Suprapubic skin (tissue), 4 donors: ENCODE data around the gene CLCNKB. TPM values are rescaled to one million over a fixed set of nuclear protein-coding genes. Genes with fewer than 3 reads are reported as not detected.

Experiments used
- DNase-seq, 2 donors: peaks; one replicate each; pipeline ENCODE4 v3.0.0-alpha.2; 2019; ENCODE audit warnings: low spot score in 2 of 2
- H3K27ac ChIP-seq: fragments of 200-600 bp; sonication (generic); one replicate; pipeline ENCODE4 v1.5.1; 2019
- H3K27me3 ChIP-seq: fragments of 200-600 bp; sonication (generic); one replicate; pipeline ENCODE4 v1.5.1; 2019
- H3K36me3 ChIP-seq: fragments of 200-600 bp; sonication (generic); one replicate; pipeline ENCODE4 v1.5.1; 2019
- H3K4me1 ChIP-seq: fragments of 200-600 bp; sonication (generic); one replicate; pipeline ENCODE4 v1.5.1; 2019
- H3K4me3 ChIP-seq: fragments of 200-600 bp; sonication (generic); one replicate; pipeline ENCODE4 v1.5.1; 2019; ENCODE audit warnings: mild to moderate bottlenecking
- H3K9me3 ChIP-seq: fragments of 200-600 bp; sonication (generic); one replicate; pipeline ENCODE4 v1.5.1; 2019
- CTCF ChIP-seq, 2 donors: fragments of 200-600 bp in 1 of 2; fragments of 450-650 bp in 1 of 2; sonication (generic) in 1 of 2; IDR thresholded peaks; one replicate each; pipeline ENCODE4 v1.5.1; 2016 to 2019; ENCODE audit warnings: antibody characterized with exemption in 2 of 2, mild to moderate bottlenecking in 1 of 2, moderate library complexity in 1 of 2
- EP300 ChIP-seq: sonication (generic); formaldehyde crosslinking; IDR thresholded peaks from one replicate; pipeline ENCODE4 v1.6.1; 2017; ENCODE audit warnings: antibody characterized with exemption
- POLR2A ChIP-seq, 2 donors: fragments of 450-650 bp; IDR thresholded peaks; one replicate each; pipeline ENCODE4 v1.6.1; 2017; ENCODE audit warnings: antibody characterized with exemption in 2 of 2, mild to moderate bottlenecking in 2 of 2, moderate library complexity in 2 of 2
- POLR2AphosphoS5 ChIP-seq, 3 donors: sonication (generic); formaldehyde crosslinking; IDR thresholded peaks; one replicate each; pipeline ENCODE4 v1.6.1; 2017; ENCODE audit warnings: antibody characterized with exemption in 3 of 3
- WGBS: methylation state at CpG from one replicate; pipeline ENCODE4 v1.1.5; 2018; 5-methylcytosine and 5-hydroxymethylcytosine counted together
- total RNA-seq, 4 donors: library from RNA; depleted of rRNA; stranded (reverse); fragments of >200 nt; gene quantifications; one replicate each; pipeline ENCODE4 v1.1.0, GENCODE V29; 2016

The CLCNKB gene
- total RNA-seq, 4 donors from 2014 or later: 0.42 TPM; not detected in 3

- 84% methylated on average over 4 of the region's 5 CpGs for WGBS
- Histone ChIP-seq H3K36me3 (no peaks in the 10 kb centered on the region), H3K27me3 (no peaks in the 10 kb centered on the region), H3K4me3 (no peak overlapping the region), H3K4me1 (peaks cover 47% of the 10 kb centered on the region), H3K9me3 (no peaks in the 10 kb centered on the region), H3K27ac (peak overlapping the region; percentile 62)
- TF ChIP-seq POLR2AphosphoS5 (IDR thresholded peaks at IDR 0.05) (no peak), EP300 (no peak), CTCF (IDR thresholded peaks at IDR 0.05) (no peak), POLR2A (IDR thresholded peaks at IDR 0.05) (no peak)
- no peak for DNase-seq
Observed at GRCh38 chr1:16090076-16090826, 46.7 kb downstream of the CLCNKB start.

DNA sequence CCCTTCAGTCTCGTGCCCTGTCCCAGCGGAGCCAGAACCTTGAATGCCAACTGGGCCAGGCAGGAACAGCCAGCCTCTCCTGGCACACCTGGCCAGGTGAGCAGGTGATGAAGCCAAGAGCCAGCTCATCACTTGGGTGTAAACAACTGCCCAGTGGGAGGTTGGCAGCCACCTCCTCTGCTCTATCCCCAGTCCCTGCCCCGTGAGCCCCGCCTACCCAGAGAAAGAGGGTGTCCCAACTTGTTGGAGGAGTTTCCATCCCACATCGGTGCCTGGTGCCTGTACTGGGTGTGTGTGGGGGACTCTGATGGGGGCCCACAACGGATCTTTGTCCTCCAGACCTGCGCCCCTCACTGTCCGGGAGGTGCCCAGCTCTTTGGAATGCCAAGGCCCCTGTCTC is 47.7 kb downstream of the CLCNKB start:
- WGBS: 46% methylated on average over 8 of the region's 8 CpGs
- Histone ChIP-seq H3K4me3 (no peak overlapping the region), H3K9me3 (no peaks in the 10 kb centered on the region), H3K4me1 (peaks cover 47% of the 10 kb centered on the region), H3K27ac (peak overlapping the region; percentile 72), H3K36me3 (no peaks in the 10 kb centered on the region), H3K27me3 (no peaks in the 10 kb centered on the region)
- no peak for TF ChIP-seq EP300
- TF ChIP-seq CTCF (IDR thresholded peaks at IDR 0.05): no peak
- TF ChIP-seq POLR2AphosphoS5 (IDR thresholded peaks at IDR 0.05): no peak
- no peak for TF ChIP-seq POLR2A (IDR thresholded peaks at IDR 0.05)
- DNase-seq: no peak

DNA sequence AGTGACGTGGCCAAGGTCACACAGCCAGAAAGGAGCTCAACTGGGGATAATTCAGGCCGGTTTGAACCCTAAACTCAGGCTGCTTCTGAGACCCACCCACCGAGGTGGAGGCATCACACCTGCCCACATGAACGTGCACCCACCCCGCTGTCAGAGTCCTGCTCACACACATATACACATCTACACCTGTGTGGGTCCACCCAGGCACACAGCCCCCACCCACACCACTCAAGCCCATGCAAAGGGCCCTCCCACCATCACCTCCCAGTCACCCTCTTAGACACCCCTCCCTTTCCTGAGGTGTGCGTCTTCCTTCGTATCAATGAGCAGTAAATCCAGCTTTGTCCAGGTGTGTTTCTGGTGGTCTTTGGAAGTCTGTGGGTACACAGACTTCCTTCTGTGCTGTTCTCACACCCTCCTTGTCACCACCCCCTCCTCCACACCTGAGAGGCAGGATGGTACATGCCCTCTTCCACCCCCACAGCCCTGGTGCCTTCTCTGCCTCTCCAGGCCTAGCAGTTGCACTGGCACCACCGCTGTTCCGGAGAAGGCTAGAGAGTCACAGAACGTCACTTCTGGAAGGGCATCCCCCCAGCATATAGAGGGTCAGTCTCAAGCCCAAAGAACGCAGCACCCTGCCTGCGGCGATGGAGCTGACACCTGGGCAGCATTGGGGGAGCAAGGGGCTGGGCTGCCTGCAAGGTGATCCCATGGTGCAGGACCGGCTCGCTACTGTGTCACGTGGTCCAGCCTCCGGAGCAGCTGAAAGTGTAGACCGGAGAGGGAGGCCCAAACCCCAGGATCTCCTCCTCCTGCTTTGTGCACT is 48.7 kb downstream of the CLCNKB start:
- Histone ChIP-seq H3K4me1 (peaks cover 47% of the 10 kb centered on the region), H3K9me3 (no peaks in the 10 kb centered on the region), H3K27me3 (no peaks in the 10 kb centered on the region), H3K36me3 (no peaks in the 10 kb centered on the region), H3K27ac (peak overlapping the region; percentile 72), H3K4me3 (no peak overlapping the region)
- 72% methylated on average over 7 of the region's 18 CpGs for WGBS
- no peak for DNase-seq
- no peak for TF ChIP-seq POLR2AphosphoS5 (IDR thresholded peaks at IDR 0.05)

DNA sequence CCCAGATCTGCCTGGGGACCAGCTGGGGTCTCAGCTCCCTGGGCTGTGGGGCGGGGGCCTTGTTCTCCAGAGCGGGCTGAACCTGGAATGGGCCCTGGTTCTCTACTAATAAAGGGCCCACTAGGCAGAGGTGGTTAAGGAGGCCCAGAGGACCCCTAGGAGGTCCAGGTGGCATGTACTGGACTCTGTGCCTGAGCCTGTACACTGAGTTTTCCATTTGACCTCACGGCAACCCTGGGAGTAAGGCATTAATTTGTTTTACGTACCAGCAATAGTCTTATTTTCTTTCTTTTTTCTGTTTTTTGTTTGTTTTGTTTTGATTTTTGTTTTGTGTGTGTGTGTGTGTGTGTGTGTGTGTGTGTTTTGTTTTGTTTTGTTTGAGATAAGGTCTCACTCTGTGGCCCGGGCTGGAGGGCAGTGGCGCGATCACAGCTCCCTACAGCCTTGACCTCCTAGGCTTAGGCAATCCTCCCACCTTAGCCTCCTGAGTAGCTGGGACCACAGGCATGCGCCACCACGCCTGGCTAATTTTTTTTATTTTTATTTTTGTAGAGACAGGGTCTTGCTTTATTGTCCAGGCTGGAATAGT is 49.4 kb downstream of the CLCNKB start:
- Histone ChIP-seq H3K27me3 (no peaks in the 10 kb centered on the region), H3K36me3 (no peaks in the 10 kb centered on the region), H3K9me3 (no peaks in the 10 kb centered on the region), H3K4me3 (no peak overlapping the region), H3K4me1 (peaks cover 43% of the 10 kb centered on the region), H3K27ac (peak overlapping the region; percentile 72)
- TF ChIP-seq POLR2AphosphoS5 (IDR thresholded peaks at IDR 0.05) (no peak), POLR2A (IDR thresholded peaks at IDR 0.05) (no peak), EP300 (no peak), CTCF (IDR thresholded peaks at IDR 0.05) (no peak)
- no peak for DNase-seq
- WGBS: 89% methylated on average over 9 of the region's 9 CpGs

DNA sequence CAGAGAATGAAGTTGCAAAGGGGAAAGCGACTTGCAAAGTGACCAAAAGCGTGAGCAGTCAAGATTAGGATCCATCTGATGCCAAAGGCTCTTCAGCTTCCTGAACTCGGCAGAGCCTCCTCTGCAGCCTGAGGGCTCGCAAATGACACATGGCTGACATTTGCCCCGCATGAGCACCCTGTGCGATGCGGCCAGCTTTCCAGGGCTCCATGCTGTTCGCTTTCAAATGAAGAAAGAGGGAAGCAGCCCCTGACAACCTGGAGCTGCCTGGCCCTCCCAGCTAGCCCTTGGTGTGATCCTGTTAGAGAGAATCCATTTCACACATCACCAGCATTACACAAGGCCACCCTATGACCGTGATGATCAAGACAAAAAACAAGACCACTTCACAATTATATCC is 50.0 kb downstream of the CLCNKB start:
- no peaks in the 10 kb centered on the region for H3K9me3 ChIP-seq
- H3K4me3 ChIP-seq: no peak overlapping the region
- no peaks in the 10 kb centered on the region for H3K36me3 ChIP-seq
- H3K27me3 ChIP-seq: no peaks in the 10 kb centered on the region
- H3K27ac ChIP-seq: no peak overlapping the region
- no peak for DNase-seq
- WGBS: 71% methylated on average over 9 of the region's 9 CpGs
- peaks cover 37% of the 10 kb centered on the region for H3K4me1 ChIP-seq
- no peak for TF ChIP-seq CTCF (IDR thresholded peaks at IDR 0.05)
- TF ChIP-seq POLR2A (IDR thresholded peaks at IDR 0.05): no peak
- no peak for TF ChIP-seq EP300
- no peak for TF ChIP-seq POLR2AphosphoS5 (IDR thresholded peaks at IDR 0.05)
